Putamen (tissue), 1 donor: ENCODE results near the gene MRC2.

Experiments
- DNase-seq: peaks from one replicate; pipeline ENCODE4 v3.0.0-alpha.2; 2016; ENCODE audit warnings: low spot score

Gene MRC2

DNA sequence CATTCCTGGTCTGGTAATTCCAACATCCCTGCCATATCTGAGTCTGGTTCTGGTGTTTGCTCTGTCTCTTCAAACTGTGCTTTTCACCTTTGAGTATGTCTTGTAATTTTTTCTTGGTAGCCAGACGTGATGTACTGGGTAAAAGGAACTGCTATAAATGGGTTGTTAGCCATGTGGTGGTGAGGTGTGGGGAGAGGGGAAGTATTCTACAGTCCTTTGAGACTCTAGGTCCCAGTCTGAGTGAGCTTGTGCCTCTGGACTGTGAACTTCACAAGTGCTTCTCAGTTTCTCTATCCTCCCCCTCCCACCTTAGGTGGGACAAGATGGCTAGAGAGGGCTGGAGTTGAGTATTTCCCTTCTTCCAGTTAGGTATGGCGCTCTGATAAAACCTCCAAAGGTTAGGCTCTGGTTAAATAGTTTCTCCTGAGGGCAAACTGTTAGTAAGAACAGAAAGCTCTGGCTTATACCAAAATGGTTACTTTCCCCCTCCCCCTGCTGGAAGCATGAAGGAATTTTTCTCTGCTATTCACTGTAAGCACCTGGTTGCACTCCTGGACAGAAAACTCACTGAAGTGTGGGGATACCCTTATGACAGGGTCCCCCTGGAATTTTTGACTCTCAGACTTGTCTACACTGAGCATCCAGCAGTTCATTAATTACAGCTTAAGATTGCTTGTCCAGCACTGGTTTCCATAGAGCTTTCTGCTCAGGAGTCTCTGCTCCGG is 92.8 kb downstream of the MRC2 start:
- no peak for DNase-seq

- DNase-seq = no peak
These were observed 95.2 kb downstream of the MRC2 start for GRCh38 chr17:62722625-62723024.

- DNase-seq = no peak
These were observed 96.4 kb downstream of the MRC2 start for GRCh38 chr17:62723842-62724241.

- peak; percentile 66 for DNase-seq
These were observed 97.1 kb downstream of the MRC2 start for GRCh38 chr17:62724398-62725146.

- no peak for DNase-seq
These were observed 98.3 kb downstream of the MRC2 start for GRCh38 chr17:62725791-62726249.

- DNase-seq = no peak
These were observed 100.6 kb downstream of the MRC2 start for GRCh38 chr17:62727916-62728672.

DNA sequence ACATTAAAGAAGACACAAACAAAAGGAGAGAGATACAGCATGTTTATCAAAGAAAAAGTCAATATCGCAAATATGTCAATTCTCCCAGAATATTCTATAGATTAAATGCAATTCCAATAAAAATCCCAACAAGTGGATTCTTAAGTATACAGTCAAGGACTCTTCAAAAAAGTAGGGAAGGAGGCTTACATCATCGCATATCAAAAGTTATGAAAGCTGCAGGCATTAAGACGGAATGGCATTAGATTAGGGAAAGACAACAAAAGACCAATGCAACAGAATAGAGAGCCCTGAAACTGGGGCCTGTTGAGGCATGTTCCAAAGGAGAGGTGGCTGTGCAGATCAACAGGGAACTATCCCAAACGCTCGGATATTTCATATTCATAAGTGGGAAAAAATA is 104.7 kb downstream of the MRC2 start:
- DNase-seq = no peak

GRCh38 chr17:62735044-62735651 is 107.7 kb downstream of the MRC2 start:
- DNase-seq = no peak

DNA sequence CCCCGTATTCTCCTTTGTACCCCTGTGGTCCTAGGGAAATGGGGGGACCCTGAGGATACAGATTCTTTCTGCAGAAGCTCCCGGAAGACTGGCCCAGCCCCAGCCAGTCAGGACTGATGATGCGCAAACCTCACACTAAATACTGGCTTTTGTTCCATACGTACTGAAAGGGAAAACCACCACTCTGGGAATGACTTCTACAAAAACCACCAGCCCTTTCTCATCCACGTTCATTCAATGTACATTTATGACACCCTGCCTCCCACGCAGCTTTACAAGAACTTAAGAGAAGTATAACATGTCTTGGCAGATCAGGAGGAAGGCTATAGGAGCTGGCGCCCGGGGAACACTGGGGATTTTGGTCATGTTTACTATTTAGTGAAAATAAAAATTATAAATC is 110.0 kb downstream of the MRC2 start:
- no peak for DNase-seq

DNA sequence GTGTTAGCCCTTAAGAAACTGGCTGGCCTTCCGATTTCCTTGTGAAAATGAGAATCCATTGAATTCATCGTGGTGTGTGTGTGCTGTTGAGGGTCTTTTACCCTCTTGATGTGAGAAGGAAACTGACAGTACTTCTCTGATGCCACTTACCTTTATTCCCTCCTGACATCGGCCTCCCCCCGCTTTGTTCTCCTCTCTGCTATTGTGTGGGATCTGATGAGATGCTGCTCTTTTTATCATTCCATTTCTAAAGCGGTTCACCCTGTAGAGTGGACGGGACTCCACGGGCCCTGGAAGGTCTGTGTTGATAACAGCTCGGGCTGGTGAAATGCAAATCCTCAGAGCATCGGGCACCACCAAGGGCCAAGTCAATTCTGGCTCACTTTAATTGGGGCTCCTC is 110.8 kb downstream of the MRC2 start:
- DNase-seq = no peak

GRCh38 chr17:62739645-62740388 is 112.3 kb downstream of the MRC2 start:
- DNase-seq = peak; percentile 27

GRCh38 chr17:62741290-62741689 is 113.8 kb downstream of the MRC2 start:
- no peak for DNase-seq
